Measurements from ENCODE around the gene SLC24A5.

The SLC24A5 gene

GRCh38 chr15:48191574-48192225 lies 70.9 kb downstream of the SLC24A5 start, which contains the start of gene CTXN2:
TSS of gene CTXN2 (plus strand) at chr15:48191665. CDS start at chr15:48201301, 9,636 bp downstream.
- DNase-seq, result no peak

Measured in left hindlimb (tissue), 1 donor.